RWPE2 (cell line): ENCODE measurements around the gene OR2AJ1.

ENCODE experiments used
- ATAC-seq: fragments of 200-7000 bp; cut with Tn5 transposase; 3 replicates; pipeline ENCODE4 v1.9.1; 2021; ENCODE audit warnings: low read depth
- DNase-seq: peaks from one replicate; pipeline ENCODE4 v3.0.0-alpha.2; 2020; ENCODE audit warnings: low spot score
- H3K27ac ChIP-seq: fragments of 450-650 bp; 2 replicates; pipeline ENCODE4 v1.5.1; 2017; ENCODE audit warnings: mild to moderate bottlenecking; ENCODE audit not compliant: poor library complexity, severe bottlenecking
- H3K27me3 ChIP-seq: fragments of 250-450 bp; sonication (Bioruptor Pico); 2 replicates; pipeline ENCODE4 v1.5.1; 2021; ENCODE audit warnings: mild to moderate bottlenecking, moderate library complexity; ENCODE audit not compliant: insufficient read depth, poor library complexity, severe bottlenecking
- H3K36me3 ChIP-seq: fragments of 250-450 bp; sonication (Bioruptor Pico); 2 replicates; pipeline ENCODE4 v1.5.1; 2020; ENCODE audit warnings: low read depth, mild to moderate bottlenecking, moderate library complexity
- H3K4me1 ChIP-seq: fragments of 250-450 bp; sonication (Bioruptor Pico); 2 replicates; pipeline ENCODE4 v1.5.1; 2021; ENCODE audit warnings: mild to moderate bottlenecking, moderate library complexity; ENCODE audit not compliant: insufficient read depth, poor library complexity, severe bottlenecking
- H3K4me3 ChIP-seq: fragments of 250-450 bp; sonication (Bioruptor Pico); 2 replicates; pipeline ENCODE4 v1.5.1; 2021; ENCODE audit warnings: mild to moderate bottlenecking, moderate library complexity; ENCODE audit not compliant: severe bottlenecking
- H3K9me3 ChIP-seq: fragments of 250-450 bp; sonication (Bioruptor Pico); 2 replicates; pipeline ENCODE4 v1.5.1; 2021; ENCODE audit warnings: mild to moderate bottlenecking, moderate library complexity; ENCODE audit not compliant: severe bottlenecking
- TF ChIP-seq, protein P1 (sequence below): fragments of 450-650 bp; IDR thresholded peaks from one replicate; pipeline ENCODE4 v1.5.1; 2017; ENCODE audit warnings: mild to moderate bottlenecking, moderate library complexity; ENCODE audit not compliant: poor library complexity, severe bottlenecking

The OR2AJ1 gene

DNA sequence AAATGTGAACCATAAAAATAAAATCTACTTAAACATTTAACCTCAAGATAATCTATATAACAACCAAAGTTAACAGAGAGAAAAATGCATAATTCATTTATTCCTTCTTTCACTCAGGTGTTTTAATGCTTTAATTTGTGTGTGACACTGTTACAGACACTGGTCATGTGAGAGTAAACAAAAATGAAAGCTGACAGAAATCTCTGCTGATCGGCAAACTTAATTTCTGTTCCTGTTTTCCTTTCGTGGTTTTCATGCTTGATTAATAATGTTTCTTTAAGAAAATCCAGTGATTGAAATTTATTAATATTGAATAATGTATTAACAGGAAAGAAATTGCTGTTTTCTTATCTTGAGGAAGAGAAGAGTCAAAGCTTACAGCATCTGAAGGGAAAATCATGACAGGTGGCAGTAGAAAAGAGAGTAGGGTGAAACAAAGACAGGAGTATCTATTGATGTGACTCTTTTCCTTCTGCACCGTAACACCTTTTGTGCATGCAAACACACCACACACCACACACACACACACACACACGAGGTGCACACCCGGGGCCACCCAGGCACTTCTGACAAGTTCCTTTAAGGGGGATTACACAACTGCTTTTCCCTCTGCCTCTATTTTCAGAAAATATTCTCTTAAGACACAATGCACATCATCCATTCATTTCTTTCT, 42.0 kb downstream of the OR2AJ1 start:
- Histone ChIP-seq H3K27ac (no peak overlapping the region), H3K9me3 (no peaks in the 10 kb centered on the region), H3K27me3 (no peaks in the 10 kb centered on the region), H3K4me3 (no peak overlapping the region), H3K36me3 (no peaks in the 10 kb centered on the region), H3K4me1 (no peaks in the 10 kb centered on the region)
- TF ChIP-seq, protein P1, sequence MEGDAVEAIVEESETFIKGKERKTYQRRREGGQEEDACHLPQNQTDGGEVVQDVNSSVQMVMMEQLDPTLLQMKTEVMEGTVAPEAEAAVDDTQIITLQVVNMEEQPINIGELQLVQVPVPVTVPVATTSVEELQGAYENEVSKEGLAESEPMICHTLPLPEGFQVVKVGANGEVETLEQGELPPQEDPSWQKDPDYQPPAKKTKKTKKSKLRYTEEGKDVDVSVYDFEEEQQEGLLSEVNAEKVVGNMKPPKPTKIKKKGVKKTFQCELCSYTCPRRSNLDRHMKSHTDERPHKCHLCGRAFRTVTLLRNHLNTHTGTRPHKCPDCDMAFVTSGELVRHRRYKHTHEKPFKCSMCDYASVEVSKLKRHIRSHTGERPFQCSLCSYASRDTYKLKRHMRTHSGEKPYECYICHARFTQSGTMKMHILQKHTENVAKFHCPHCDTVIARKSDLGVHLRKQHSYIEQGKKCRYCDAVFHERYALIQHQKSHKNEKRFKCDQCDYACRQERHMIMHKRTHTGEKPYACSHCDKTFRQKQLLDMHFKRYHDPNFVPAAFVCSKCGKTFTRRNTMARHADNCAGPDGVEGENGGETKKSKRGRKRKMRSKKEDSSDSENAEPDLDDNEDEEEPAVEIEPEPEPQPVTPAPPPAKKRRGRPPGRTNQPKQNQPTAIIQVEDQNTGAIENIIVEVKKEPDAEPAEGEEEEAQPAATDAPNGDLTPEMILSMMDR: no peak
- DNase-seq: no peak
- no peak for ATAC-seq
